GM23338 (cell line): ENCODE measurements around the gene TYW5. TPM values are rescaled to one million over a fixed set of nuclear protein-coding genes. Genes with fewer than 3 reads are reported as not detected.

Experiments
- ATAC-seq: fragments of 200-7000 bp; cut with Tn5 transposase; 3 replicates; pipeline ENCODE4 v1.9.1; 2020
- DNase-seq: peaks from one replicate; pipeline ENCODE4 v3.0.0-alpha.2; 2015; ENCODE audit warnings: low spot score
- H2AFZ ChIP-seq: fragments of 200-600 bp; sonication (generic); 2 replicates; pipeline ENCODE4 v1.8.0; 2016; ENCODE audit warnings: antibody characterized with exemption, mild to moderate bottlenecking, moderate library complexity
- H3F3A ChIP-seq: fragments of 200-600 bp; sonication (generic); replicated peaks from 2 replicates; pipeline ENCODE4 v1.8.0; 2017; ENCODE audit warnings: antibody characterized with exemption, mixed run types, low read depth
- H3K27ac ChIP-seq: fragments of 200-600 bp; sonication (generic); 2 replicates; pipeline ENCODE4 v1.6.1; 2016; ENCODE audit warnings: low read depth
- H3K27me3 ChIP-seq: fragments of 200-600 bp; sonication (generic); 2 replicates; pipeline ENCODE4 v1.8.0; 2016; ENCODE audit warnings: mild to moderate bottlenecking, mixed run types, moderate library complexity; ENCODE audit not compliant: insufficient read depth
- H3K36me3 ChIP-seq: fragments of 200-600 bp; sonication (generic); 2 replicates; pipeline ENCODE4 v1.8.0; 2016; ENCODE audit warnings: mild to moderate bottlenecking; ENCODE audit not compliant: insufficient read depth
- H3K4me1 ChIP-seq: fragments of 200-600 bp; sonication (generic); 2 replicates; pipeline ENCODE4 v1.8.0; 2016; ENCODE audit warnings: mild to moderate bottlenecking, moderate library complexity; ENCODE audit not compliant: insufficient read depth
- H3K4me2 ChIP-seq: fragments of 200-600 bp; sonication (generic); 2 replicates; pipeline ENCODE4 v1.7.1; 2017; ENCODE audit warnings: mixed run types
- H3K4me3 ChIP-seq: fragments of 200-600 bp; sonication (generic); 2 replicates; pipeline ENCODE4 v1.6.1; 2016; ENCODE audit warnings: mixed run types
- H3K79me2 ChIP-seq: fragments of 200-600 bp; sonication (generic); replicated peaks from 2 replicates; pipeline ENCODE4 v1.8.0; 2017; ENCODE audit warnings: mild to moderate bottlenecking; ENCODE audit not compliant: insufficient read depth
- H3K9me2 ChIP-seq: fragments of 200-600 bp; sonication (generic); 2 replicates; pipeline ENCODE4 v1.8.0; 2017; ENCODE audit not compliant: insufficient read depth
- H4K20me1 ChIP-seq: fragments of 200-600 bp; sonication (generic); replicated peaks from 2 replicates; pipeline ENCODE4 v1.8.0; 2017; ENCODE audit warnings: mild to moderate bottlenecking; ENCODE audit not compliant: insufficient read depth
- H3K27ac Mint-ChIP-seq: 2 replicates; pipeline ENCODE4 v1.8.0; 2020; ENCODE audit warnings: inconsistent platforms, mild to moderate bottlenecking, moderate library complexity, mixed read lengths
- H3K27me3 Mint-ChIP-seq: 3 replicates; pipeline ENCODE4 v1.8.0; 2022; ENCODE audit warnings: low read depth, mild to moderate bottlenecking, moderate library complexity, mixed read lengths, inconsistent platforms; ENCODE audit not compliant: insufficient read depth, poor library complexity
- H3K36me3 Mint-ChIP-seq: 3 replicates; pipeline ENCODE4 v1.8.0; 2021; ENCODE audit warnings: low read depth, mild to moderate bottlenecking, inconsistent platforms, moderate library complexity, mixed read lengths
- H3K4me1 Mint-ChIP-seq: 3 replicates; pipeline ENCODE4 v1.8.0; 2020; ENCODE audit warnings: mild to moderate bottlenecking, inconsistent platforms, mixed read lengths
- H3K4me3 Mint-ChIP-seq: 3 replicates; pipeline ENCODE4 v1.8.0; 2021; ENCODE audit warnings: moderate library complexity, mild to moderate bottlenecking, inconsistent platforms, mixed read lengths
- H3K9me3 Mint-ChIP-seq: 3 replicates; pipeline ENCODE4 v1.8.0; 2020; ENCODE audit warnings: moderate library complexity, mild to moderate bottlenecking, inconsistent platforms, mixed read lengths
- CREB1 ChIP-seq: fragments of 250-450 bp; sonication (Bioruptor Pico); IDR thresholded peaks from 2 replicates; pipeline ENCODE4 v1.5.0; 2020; ENCODE audit warnings: low read depth, mild to moderate bottlenecking, moderate library complexity
- EZH2 ChIP-seq: fragments of 200-600 bp; sonication (generic); IDR thresholded peaks from one replicate; pipeline ENCODE4 v1.8.0; 2017; ENCODE audit warnings: antibody characterized with exemption, mild to moderate bottlenecking, low read depth; ENCODE audit not compliant: unreplicated experiment
- EZH2phosphoT487 ChIP-seq: fragments of 200-600 bp; sonication (generic); IDR thresholded peaks from one replicate; pipeline ENCODE4 v1.8.1; 2018; ENCODE audit warnings: antibody characterized with exemption; ENCODE audit not compliant: unreplicated experiment
- JUNB ChIP-seq: IDR thresholded peaks from one replicate; pipeline ENCODE4 v1.6.1; 2016; ENCODE audit warnings: antibody characterized with exemption; ENCODE audit not compliant: unreplicated experiment
- NANOG ChIP-seq: IDR thresholded peaks from 2 replicates; pipeline ENCODE4 v1.6.1; 2016; ENCODE audit warnings: antibody characterized with exemption, borderline replicate concordance
- POLR2AphosphoS5 ChIP-seq: IDR thresholded peaks from 2 replicates; pipeline ENCODE4 v1.6.1; 2016; ENCODE audit warnings: antibody characterized with exemption, low read depth
- STAT1 ChIP-seq: IDR thresholded peaks from one replicate; pipeline ENCODE4 v1.6.1; 2016; ENCODE audit warnings: antibody characterized with exemption; ENCODE audit not compliant: unreplicated experiment
- ZNF114 ChIP-seq: fragments of 250-450 bp; sonication (Bioruptor Pico); IDR thresholded peaks from 2 replicates; pipeline ENCODE4 v1.5.0; 2020; ENCODE audit warnings: mild to moderate bottlenecking, moderate library complexity
- ZNF331 ChIP-seq: fragments of 250-450 bp; sonication (Bioruptor Pico); IDR thresholded peaks from 2 replicates; pipeline ENCODE4 v1.5.0; 2020; ENCODE audit warnings: low read depth, mild to moderate bottlenecking, moderate library complexity
- polyA plus RNA-seq: library from polyadenylated mRNA; unstranded; fragments of >200 nt; fragmentation: Nextera tagmentation; extraction: Ambion mirVana; gene quantifications from 2 replicates; pipeline ENCODE4 v1.2.1, GENCODE V29; 2016
- total RNA-seq: library from RNA; depleted of rRNA; stranded (reverse); fragments of >200 nt; shearing (Covaris generic); gene quantifications from 2 replicates; pipeline ENCODE4 v1.2.3, GENCODE V29; 2014
- TF ChIP-seq, protein P1 (sequence below): IDR thresholded peaks from 2 replicates; pipeline ENCODE4 v1.6.1; 2016; ENCODE audit warnings: antibody characterized with exemption
- TF ChIP-seq, protein P2 (sequence below): IDR thresholded peaks from one replicate; pipeline ENCODE4 v1.6.1; 2018; ENCODE audit warnings: antibody characterized with exemption; ENCODE audit not compliant: unreplicated experiment
- TF ChIP-seq, protein P3 (sequence below): fragments of 250-450 bp; sonication (Bioruptor Pico); IDR thresholded peaks from 2 replicates; pipeline ENCODE4 v1.5.0; 2020; ENCODE audit warnings: mild to moderate bottlenecking, moderate library complexity
- TF ChIP-seq, protein P4 (sequence below), 2 experiments: fragments of 200-600 bp in 1 of 2; sonication (generic) in 1 of 2; conservative IDR thresholded peaks; 2 replicates each; pipeline versions ENCODE4 v1.5.1 to v1.6.1; 2016 to 2017; ENCODE audit warnings: antibody characterized with exemption in 2 of 2, low read depth in 2 of 2, mild to moderate bottlenecking in 2 of 2, moderate library complexity in 1 of 2

Gene TYW5
- total and polyA plus RNA-seq, 2 experiments from 2014 or later = 12.4 to 19.6 TPM

DNA sequence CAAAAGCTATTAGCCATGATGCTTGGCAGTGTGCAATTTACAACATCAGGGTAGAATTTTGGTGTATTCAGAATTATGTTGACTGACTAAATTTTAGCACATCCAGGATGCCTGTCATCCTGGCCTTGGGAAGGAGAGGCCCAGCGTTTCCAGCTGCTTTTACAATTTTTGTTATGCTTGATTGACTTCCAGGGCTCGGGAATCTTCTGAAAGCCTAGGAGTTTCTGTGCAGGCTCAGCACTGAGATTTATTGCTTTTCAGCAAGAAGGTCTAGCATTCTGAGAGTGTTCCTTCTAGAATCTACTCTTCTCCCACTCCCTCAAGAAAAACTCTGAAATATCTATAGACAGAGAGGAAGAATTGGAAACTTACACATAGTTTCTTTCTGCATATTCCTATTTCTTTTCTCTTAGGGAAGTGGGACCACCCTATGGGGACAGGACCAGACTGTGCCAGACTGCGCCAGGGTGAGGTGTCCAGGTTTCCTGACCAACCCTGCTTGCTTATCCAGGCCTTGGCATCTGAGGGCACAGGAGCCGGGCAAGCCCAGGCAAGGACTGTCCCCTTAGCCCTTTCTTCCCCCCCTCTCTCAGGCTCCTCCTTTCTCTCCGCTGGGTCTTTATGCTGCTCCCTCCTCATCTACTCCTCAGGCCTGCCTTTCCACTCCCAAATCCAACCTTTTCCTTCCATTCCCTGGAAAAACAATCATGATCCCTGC is 27.0 kb upstream of the TYW5 start:
- H3K9me2 ChIP-seq = no peaks in the 10 kb centered on the region
- ATAC-seq (peak; percentile 10; the same call in 2 of the 3 replicates), DNase-seq (no peak)
- H3K27me3 ChIP-seq = no peaks in the 10 kb centered on the region
- H3K36me3 ChIP-seq = no peaks in the 10 kb centered on the region
- H3K79me2 ChIP-seq = no peaks in the 10 kb centered on the region
- Mint-ChIP-seq H3K27me3 (peaks cover 2% of the 10 kb centered on the region), H3K4me3 (no peak overlapping the region), H3K4me1 (peaks cover 43% of the 10 kb centered on the region), H3K9me3 (no peaks in the 10 kb centered on the region; the same call in 2 of the 3 replicates), H3K27ac (no peak overlapping the region), H3K36me3 (no peaks in the 10 kb centered on the region)
- H3K4me1 ChIP-seq = peaks cover 32% of the 10 kb centered on the region
- H3K27ac ChIP-seq = peak overlapping the region; percentile 76; the same call in 1 of the 2 replicates
- no peak overlapping the region for H3K4me3 ChIP-seq
- H4K20me1 ChIP-seq = no peaks in the 10 kb centered on the region
- TF ChIP-seq EZH2 (no peak), CREB1 (CRISPR knock-in tag) (no peak), JUNB (no peak), POLR2AphosphoS5 (no peak), NANOG (no peak), ZNF331 (CRISPR knock-in tag) (no peak), EZH2phosphoT487 (no peak), STAT1 (no peak), ZNF114 (no peak)
- TF ChIP-seq, protein P1, sequence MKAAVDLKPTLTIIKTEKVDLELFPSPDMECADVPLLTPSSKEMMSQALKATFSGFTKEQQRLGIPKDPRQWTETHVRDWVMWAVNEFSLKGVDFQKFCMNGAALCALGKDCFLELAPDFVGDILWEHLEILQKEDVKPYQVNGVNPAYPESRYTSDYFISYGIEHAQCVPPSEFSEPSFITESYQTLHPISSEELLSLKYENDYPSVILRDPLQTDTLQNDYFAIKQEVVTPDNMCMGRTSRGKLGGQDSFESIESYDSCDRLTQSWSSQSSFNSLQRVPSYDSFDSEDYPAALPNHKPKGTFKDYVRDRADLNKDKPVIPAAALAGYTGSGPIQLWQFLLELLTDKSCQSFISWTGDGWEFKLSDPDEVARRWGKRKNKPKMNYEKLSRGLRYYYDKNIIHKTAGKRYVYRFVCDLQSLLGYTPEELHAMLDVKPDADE = no peak
- TF ChIP-seq, protein P2, sequence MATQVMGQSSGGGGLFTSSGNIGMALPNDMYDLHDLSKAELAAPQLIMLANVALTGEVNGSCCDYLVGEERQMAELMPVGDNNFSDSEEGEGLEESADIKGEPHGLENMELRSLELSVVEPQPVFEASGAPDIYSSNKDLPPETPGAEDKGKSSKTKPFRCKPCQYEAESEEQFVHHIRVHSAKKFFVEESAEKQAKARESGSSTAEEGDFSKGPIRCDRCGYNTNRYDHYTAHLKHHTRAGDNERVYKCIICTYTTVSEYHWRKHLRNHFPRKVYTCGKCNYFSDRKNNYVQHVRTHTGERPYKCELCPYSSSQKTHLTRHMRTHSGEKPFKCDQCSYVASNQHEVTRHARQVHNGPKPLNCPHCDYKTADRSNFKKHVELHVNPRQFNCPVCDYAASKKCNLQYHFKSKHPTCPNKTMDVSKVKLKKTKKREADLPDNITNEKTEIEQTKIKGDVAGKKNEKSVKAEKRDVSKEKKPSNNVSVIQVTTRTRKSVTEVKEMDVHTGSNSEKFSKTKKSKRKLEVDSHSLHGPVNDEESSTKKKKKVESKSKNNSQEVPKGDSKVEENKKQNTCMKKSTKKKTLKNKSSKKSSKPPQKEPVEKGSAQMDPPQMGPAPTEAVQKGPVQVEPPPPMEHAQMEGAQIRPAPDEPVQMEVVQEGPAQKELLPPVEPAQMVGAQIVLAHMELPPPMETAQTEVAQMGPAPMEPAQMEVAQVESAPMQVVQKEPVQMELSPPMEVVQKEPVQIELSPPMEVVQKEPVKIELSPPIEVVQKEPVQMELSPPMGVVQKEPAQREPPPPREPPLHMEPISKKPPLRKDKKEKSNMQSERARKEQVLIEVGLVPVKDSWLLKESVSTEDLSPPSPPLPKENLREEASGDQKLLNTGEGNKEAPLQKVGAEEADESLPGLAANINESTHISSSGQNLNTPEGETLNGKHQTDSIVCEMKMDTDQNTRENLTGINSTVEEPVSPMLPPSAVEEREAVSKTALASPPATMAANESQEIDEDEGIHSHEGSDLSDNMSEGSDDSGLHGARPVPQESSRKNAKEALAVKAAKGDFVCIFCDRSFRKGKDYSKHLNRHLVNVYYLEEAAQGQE = no peak
- TF ChIP-seq, protein P3, sequence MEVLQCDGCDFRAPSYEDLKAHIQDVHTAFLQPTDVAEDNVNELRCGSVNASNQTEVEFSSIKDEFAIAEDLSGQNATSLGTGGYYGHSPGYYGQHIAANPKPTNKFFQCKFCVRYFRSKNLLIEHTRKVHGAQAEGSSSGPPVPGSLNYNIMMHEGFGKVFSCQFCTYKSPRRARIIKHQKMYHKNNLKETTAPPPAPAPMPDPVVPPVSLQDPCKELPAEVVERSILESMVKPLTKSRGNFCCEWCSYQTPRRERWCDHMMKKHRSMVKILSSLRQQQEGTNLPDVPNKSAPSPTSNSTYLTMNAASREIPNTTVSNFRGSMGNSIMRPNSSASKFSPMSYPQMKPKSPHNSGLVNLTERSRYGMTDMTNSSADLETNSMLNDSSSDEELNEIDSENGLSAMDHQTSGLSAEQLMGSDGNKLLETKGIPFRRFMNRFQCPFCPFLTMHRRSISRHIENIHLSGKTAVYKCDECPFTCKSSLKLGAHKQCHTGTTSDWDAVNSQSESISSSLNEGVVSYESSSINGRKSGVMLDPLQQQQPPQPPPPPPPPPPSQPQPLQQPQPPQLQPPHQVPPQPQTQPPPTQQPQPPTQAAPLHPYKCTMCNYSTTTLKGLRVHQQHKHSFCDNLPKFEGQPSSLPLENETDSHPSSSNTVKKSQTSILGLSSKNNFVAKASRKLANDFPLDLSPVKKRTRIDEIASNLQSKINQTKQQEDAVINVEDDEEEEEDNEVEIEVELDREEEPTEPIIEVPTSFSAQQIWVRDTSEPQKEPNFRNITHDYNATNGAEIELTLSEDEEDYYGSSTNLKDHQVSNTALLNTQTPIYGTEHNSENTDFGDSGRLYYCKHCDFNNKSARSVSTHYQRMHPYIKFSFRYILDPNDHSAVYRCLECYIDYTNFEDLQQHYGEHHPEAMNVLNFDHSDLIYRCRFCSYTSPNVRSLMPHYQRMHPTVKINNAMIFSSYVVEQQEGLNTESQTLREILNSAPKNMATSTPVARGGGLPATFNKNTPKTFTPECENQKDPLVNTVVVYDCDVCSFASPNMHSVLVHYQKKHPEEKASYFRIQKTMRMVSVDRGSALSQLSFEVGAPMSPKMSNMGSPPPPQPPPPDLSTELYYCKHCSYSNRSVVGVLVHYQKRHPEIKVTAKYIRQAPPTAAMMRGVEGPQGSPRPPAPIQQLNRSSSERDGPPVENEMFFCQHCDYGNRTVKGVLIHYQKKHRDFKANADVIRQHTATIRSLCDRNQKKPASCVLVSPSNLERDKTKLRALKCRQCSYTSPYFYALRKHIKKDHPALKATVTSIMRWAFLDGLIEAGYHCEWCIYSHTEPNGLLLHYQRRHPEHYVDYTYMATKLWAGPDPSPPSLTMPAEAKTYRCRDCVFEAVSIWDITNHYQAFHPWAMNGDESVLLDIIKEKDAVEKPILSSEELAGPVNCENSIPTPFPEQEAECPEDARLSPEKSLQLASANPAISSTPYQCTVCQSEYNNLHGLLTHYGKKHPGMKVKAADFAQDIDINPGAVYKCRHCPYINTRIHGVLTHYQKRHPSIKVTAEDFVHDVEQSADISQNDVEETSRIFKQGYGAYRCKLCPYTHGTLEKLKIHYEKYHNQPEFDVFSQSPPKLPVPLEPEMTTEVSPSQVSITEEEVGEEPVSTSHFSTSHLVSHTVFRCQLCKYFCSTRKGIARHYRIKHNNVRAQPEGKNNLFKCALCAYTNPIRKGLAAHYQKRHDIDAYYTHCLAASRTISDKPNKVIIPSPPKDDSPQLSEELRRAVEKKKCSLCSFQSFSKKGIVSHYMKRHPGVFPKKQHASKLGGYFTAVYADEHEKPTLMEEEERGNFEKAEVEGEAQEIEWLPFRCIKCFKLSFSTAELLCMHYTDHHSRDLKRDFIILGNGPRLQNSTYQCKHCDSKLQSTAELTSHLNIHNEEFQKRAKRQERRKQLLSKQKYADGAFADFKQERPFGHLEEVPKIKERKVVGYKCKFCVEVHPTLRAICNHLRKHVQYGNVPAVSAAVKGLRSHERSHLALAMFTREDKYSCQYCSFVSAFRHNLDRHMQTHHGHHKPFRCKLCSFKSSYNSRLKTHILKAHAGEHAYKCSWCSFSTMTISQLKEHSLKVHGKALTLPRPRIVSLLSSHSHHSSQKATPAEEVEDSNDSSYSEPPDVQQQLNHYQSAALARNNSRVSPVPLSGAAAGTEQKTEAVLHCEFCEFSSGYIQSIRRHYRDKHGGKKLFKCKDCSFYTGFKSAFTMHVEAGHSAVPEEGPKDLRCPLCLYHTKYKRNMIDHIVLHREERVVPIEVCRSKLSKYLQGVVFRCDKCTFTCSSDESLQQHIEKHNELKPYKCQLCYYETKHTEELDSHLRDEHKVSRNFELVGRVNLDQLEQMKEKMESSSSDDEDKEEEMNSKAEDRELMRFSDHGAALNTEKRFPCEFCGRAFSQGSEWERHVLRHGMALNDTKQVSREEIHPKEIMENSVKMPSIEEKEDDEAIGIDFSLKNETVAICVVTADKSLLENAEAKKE = no peak
- TF ChIP-seq, protein P4, sequence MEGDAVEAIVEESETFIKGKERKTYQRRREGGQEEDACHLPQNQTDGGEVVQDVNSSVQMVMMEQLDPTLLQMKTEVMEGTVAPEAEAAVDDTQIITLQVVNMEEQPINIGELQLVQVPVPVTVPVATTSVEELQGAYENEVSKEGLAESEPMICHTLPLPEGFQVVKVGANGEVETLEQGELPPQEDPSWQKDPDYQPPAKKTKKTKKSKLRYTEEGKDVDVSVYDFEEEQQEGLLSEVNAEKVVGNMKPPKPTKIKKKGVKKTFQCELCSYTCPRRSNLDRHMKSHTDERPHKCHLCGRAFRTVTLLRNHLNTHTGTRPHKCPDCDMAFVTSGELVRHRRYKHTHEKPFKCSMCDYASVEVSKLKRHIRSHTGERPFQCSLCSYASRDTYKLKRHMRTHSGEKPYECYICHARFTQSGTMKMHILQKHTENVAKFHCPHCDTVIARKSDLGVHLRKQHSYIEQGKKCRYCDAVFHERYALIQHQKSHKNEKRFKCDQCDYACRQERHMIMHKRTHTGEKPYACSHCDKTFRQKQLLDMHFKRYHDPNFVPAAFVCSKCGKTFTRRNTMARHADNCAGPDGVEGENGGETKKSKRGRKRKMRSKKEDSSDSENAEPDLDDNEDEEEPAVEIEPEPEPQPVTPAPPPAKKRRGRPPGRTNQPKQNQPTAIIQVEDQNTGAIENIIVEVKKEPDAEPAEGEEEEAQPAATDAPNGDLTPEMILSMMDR (conservative IDR thresholded peaks at IDR 0.05; ENCODE audit: low read depth in 2 of 2) = no peak
- H3K4me2 ChIP-seq = peak overlapping the region; percentile 16; the same call in 1 of the 2 replicates
- no peak overlapping the region for H2AFZ ChIP-seq
- peaks cover 8% of the 10 kb centered on the region; the same call in 1 of the 2 replicates for H3F3A ChIP-seq
